CD1c-positive myeloid dendritic cell (primary cell): ENCODE results near the gene TAP1.

ENCODE experiments used
- DNase-seq: peaks from one replicate; pipeline ENCODE4 v3.0.0-alpha.2; 2016; ENCODE audit errors: extremely low spot score

TAP1 gene

DNA sequence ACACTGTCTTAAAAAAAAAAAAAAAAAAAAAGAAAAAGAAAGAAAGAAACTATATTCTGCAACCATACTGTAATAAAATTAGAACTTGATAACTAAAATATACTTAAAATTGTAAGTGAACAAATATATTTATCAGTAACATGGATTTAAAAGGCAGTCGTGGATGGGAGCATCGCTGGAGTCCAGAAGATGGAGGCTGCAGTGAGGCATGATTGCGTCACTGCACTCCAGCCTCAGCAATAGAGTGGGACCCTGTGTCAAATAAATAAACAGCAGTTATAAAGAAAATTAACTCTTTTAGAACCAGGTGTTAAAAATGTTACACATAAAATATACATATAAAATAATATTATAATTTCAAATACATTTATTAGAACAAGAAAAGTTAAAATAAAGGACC, 9.2 kb upstream of the TAP1 start:
- DNase-seq = no peak

DNA sequence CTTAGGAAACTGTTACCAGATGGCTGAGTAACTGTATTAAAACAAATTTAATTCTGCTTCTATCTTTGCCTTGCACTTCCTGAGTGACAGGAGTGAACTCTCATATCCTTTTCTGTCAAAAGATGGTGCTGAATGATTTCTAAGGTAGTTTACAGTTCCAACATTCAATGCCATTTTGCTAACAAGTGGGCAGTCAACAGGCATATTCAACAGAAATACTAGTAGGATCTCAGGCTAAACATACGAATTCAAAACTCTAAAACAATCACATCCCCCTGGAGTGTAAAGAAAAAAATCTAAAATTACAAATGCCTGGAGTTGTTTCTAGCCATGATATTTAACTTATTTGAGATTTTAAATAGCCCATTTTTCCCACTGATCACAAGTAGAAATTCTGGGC, 7.2 kb upstream of the TAP1 start:
- DNase-seq = no peak

DNA sequence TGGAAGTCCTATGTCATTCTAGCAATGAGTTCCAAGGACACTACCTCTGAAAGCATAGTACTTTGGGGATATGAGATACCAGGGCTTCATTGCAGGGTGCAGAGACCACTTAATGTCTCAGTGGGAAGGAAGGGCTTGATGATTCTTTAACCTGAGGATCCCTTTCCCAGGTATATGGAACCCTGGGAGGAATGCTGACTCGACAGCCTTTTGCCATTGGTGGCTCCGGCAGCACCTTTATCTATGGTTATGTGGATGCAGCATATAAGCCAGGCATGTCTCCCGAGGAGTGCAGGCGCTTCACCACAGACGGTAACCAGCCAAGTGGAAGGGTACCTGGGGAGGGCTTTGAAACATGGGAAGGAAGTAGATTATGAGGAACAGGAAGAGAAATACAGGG, 4.7 kb upstream of the TAP1 start:
- no peak for DNase-seq

GRCh38 chr6:32857156-32857891, 3.8 kb upstream of the TAP1 start:
- no peak for DNase-seq

- DNase-seq = no peak
Observed at GRCh38 chr6:32855467-32856174, 2.1 kb upstream of the TAP1 start.

DNA sequence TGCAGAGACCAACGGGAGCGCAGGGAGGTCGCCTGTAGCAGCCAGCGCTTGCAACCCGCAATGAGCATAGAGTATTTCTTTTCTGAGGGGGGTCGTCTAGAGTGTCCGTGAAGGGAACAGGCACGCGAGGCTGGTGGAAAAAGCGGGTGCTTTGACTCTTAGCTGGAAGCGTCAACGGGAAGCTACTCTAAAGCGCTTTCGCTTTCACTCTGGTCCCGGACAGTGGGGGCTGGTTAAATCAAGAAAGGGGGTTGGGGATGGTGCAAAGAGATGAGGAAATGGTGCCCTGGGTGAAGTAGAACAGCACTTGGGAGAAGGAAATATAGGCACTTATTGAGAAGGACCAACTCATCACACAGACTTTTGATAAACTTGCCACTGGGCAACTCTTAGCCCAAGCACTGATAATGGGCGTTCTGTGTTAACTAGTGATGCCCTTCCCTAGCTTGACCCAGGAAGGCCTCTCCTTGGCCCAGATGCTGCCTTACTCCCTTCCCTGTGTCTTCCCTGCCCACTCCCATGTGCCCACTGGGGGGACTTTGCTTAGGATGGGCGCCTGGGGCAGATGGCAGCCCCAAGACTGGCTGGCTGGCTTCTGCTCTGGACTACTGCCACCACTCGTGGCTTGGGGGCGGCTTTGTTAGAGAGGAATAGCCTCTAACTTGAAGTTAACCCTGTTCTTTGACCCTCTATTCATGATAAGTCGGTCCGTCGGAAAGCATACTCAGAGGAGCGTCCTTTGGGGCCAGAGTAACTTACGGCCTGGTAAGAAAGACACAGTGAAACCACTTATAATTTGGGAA, 1.1 kb upstream of the TAP1 start:
- DNase-seq = peak; percentile 67

- DNase-seq = peak; percentile 62
Observed at GRCh38 chr6:32852844-32853540, 512 bp downstream of the TAP1 start.

DNA sequence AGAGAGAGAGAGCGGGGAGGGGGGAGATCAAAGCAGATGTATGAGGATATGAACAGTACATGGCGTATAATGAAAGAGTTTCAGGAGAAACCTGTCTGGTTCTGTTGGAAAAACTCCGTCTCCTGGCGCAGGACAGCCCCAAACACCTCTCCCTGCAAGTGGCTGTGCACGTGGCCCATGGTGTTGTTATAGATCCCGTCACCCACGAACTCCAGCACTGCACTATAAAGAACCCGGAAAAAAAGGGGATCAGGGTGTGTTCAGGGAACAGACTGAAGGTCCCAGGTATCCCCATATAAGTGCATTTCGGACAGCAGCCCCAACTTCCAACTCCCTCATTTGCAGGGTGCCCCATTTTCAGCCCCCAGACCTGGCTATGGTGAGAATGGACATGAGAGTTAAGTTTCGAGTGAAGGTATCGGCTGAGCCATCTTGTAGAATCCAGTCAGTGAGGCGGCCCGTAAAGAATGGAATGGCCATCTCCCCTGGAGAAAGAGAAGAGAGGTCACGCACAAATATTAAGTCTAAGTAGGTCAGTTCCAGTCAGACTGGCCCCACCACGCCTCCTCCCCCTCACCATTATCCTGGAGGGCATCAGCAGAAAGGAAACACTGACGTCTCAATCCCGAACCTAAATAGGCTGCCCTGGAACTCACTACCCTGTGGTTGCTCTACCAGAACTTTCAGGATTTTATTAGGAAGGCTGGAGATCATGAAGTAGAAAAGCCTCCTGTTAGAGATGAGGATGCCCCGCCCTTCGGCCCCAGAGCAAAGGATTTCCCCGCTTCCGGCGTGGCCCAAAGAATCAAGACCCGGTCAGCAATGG, 1.3 kb downstream of the TAP1 start:
- no peak for DNase-seq

- no peak for DNase-seq
Observed at GRCh38 chr6:32851025-32851424, 2.5 kb downstream of the TAP1 start.

DNA sequence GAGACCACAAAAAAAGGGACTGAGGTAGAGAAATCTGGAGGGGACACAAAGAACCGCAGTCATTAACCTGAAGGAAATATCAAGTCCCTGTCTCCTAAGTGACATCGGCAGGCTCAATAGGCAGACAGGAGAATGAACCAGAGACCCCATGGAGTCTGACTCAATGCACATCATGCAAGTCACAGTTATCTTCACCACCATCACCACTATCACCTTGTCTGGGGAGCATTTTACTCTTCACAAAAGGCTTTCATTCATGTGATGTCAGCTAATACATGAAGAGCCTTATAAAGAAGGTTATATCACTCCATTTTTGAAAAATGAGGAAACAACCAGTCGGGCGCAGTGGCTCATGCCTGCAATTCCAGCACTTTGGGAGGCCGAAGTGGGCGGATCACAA, 4.4 kb downstream of the TAP1 start:
- no peak for DNase-seq

DNA sequence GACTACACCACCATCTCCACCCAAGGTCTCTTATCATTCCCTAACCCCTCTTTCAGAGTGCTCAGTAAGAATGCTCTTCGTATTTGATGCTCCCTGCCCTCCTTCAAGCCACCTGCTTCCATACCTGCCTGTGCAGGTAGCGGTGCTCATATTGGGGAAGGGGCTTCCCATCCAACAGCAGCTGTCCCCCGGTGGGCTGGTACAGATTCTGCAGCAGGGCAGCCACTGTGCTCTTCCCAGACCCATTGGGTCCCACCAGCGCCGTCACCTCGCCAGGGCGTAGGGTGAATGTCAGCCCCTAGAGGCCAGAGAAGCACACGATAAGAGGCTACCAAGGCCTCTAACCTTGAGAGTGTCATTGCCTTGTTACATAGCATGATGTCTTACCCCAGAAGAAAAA, 5.7 kb downstream of the TAP1 start:
- DNase-seq = no peak

DNA sequence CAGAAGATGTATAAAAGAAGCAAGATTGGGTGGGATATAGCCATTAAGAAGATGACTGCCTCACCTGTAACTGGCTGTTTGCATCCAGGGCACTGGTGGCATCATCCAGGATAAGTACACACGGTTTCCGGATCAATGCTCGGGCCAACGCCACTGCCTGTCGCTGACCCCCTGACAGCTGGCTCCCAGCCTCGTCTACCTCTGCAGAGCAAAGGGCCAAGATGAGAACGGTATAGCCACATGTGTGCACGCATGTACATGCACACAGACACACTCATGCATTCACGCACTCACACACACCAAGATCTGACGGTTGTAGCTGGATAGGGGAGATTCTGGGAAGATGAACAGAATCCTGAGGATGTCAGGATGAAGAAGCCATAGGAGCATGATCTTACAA, 6.5 kb downstream of the TAP1 start:
- no peak for DNase-seq

DNA sequence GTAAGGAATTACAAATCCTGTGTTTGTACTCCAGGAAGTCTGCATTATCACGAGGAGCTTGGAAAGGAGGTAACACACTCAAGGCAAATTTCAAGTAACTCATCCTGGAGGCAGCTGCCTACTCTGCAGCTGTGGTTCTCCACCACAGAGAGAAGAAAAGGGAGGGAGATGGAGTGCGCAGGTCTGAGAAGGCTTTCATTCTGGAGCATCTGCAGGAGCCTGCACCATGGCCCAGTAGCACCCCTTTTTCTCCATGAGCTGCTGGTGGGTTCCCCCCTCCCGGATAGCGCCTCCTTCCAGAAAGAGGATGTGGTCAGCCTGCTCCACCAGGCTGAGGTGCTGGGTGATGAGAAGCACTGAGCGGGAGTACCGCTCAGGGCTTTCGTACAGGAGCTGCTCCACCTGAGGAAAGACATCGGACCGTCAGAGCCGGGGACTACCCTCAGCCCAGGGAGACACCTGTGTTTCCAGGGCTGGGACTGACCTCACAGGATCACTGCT, 8.1 kb downstream of the TAP1 start:
- peak; percentile 56 for DNase-seq

GRCh38 chr6:32844839-32845383, 8.6 kb downstream of the TAP1 start:
- no peak for DNase-seq

DNA sequence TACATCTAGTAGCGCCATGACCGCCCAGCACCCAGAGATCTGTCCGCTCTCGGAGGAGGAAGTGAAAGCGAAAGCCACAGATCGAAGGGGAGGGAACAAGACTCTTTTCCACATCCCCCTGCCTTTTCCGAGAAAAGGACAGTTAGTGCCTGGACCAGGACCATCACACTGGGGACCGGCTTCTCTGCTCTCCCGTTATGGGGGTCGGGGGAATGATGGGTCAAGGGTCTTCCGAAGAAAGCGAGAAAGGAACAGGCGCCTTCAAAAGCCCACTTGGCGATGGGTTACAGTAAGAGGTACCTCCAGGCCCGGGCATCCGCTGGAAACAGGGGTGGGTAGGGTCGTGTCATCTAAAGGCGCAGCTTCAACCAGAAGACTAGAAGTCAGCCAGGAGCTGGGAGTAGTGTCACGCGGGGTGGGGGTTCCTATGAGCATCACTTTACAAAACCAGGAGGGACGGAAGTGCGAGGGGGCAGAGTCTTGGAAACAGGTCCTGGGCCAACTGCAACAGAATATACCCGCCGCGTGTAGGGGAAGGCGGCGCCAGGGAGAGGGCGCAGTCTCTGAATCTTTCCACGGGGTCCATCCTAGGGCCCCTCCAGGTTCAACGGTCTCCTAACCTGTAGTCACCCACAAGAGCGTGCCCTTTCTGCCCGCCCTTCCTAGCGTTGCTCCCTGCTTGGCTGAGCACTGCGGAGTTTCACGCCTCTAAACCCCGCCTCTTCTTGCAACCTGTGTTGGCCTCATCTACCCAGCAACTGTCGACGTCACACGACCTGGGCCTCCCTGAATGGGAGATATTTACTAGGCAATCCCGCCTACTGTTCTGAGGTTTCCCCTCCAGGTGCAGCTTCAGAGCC, 9.3 kb downstream of the TAP1 start, which contains the start of gene PSMB8:
Gene PSMB8 (minus strand): TSS at position 69 of the 860 bp plus-strand sequence. CDS start 51 bp downstream, at position 18.
- DNase-seq = peak; percentile 98

GRCh38 chr6:32843331-32843978, 10.0 kb downstream of the TAP1 start:
- no peak for DNase-seq

- DNase-seq = no peak
Observed at GRCh38 chr6:32842690-32843089, 10.8 kb downstream of the TAP1 start.

GRCh38 chr6:32842021-32842650, 11.4 kb downstream of the TAP1 start:
- DNase-seq = no peak
